RPMI8226 (cell line): ENCODE measurements around the gene TBC1D3B.
"Not testable (repeated sequence)": the region's sequence is repeated elsewhere in the genome, so short reads cannot be mapped to it uniquely, and the experiment has no call there.

Experiments used
- DNase-seq: peaks from one replicate; pipeline ENCODE4 v3.0.0-alpha.2; 2015

Gene TBC1D3B

GRCh38 chr17:36168836-36169235 lies 7.6 kb downstream of the TBC1D3B start:
- DNase-seq, result not testable (repeated sequence)

DNA sequence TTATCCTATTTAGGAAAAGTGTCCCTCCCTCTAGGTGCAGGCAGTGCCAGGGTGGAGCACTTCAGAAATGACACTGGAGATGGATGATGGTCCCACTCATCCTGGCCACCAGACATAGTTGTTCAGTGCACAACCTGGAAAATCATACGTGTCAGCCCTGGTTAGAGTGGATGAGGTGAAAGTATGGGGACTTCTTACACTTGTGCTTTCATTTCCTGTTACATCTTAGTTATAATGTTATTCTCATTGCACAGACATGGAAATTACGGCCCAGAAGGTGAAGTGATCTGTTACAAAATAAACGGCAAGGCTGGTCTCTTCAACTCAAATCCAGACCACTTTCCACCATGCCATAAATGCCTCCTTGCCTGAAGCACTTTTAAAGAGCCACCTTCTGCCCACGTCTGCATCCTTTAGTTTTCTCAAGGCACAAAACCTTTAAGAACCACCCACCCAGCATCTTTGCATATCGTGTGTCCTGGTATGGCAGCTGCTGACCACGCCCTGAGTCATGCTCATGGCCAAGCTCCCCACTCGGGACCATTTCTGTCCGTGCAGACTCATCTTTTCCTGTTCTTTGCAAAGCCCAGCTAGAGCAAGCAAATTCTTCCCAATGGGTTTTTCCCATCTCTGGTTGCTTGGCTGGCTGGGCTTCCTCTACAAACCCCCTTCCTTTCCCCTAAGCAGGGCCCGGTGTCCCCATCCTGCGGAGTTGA lies 22.4 kb downstream of the TBC1D3B start:
- no peak for DNase-seq

DNA sequence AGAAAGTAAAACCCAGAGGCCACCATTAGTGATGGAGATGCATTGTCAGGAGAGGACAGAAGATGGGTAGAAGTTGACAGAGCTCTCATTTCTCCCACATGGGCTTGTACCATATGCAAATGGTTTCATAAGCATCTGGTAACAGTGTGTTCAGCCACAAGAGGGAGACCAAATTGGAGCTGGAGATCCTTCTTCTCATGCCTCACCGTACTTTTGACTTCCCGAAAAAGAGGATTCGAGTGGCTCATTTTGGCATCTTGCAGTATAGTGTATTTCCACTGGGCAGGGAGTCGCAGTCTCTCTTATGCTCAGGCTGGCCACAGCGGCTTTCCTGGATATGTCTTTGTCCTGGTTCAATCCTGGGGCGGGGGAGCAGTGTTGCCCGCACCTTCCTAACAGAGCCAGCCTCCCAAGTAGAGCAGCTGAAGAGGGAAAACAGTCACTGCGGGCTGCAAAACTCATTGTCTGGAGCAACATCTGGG lies 23.8 kb downstream of the TBC1D3B start:
- no peak for DNase-seq

DNA sequence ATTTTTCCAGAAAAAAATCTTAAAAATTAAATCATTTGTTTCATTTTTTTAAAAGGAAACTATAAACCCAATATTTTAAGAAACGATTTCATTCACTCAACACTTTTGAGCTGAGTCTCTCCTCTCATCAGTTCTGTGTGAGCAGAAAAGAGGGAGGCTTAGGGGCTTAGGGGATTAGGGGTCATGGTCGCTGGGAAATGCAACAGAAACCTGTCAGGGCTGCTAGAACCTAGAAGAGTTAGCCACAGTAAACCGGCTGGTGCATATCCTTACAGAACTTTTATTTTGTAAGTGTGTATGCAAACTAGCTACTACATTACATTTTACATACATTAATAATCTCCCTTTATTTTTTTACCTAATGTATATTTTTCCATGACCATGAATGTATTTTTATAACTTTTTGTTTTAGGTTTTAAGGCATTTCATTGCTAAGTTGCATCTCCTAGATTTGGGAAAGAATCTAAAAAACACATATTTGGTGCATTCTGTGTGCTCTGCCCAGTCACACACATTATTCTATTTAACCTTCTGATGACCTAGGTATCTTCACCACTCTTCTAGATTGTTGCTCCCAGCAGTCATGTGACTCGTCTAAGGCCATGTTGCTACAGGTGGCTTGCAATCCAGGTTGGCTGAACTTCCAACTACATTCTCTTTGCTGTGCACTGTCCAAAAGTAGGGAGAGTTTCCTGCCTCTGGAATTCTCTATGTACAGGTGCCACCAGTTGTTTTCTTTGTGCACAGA lies 24.4 kb downstream of the TBC1D3B start:
- DNase-seq, result no peak

GRCh38 chr17:36149296-36149820 lies 27.1 kb downstream of the TBC1D3B start:
- no peak for DNase-seq

GRCh38 chr17:36148559-36149295 lies 27.7 kb downstream of the TBC1D3B start:
- DNase-seq, result peak; percentile 59

DNA sequence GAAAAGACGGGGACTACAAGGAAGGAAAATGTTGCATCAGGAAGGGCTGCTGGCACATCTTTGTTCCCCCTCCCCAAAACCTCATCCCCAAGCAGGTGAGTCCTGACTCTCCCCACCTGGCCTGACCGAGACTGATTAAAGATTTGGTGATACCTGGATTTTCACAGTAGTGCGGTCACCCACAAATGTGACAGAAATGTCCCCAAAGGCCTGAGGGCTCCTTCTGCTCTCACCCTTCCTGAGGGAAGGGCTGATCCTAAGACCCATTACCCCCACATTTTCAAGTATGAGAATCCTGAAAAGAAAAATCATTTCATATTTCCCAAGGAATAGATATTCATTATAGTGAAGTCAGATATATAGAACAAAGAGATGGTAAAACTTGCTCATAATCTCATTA lies 28.8 kb downstream of the TBC1D3B start:
- DNase-seq, result no peak

- no peak for DNase-seq
These were observed 31.3 kb downstream of the TBC1D3B start for GRCh38 chr17:36144981-36145729.

- DNase-seq, result no peak
These were observed 32.4 kb downstream of the TBC1D3B start for GRCh38 chr17:36144014-36144413.

GRCh38 chr17:36142806-36143205 lies 33.6 kb downstream of the TBC1D3B start:
- no peak for DNase-seq

DNA sequence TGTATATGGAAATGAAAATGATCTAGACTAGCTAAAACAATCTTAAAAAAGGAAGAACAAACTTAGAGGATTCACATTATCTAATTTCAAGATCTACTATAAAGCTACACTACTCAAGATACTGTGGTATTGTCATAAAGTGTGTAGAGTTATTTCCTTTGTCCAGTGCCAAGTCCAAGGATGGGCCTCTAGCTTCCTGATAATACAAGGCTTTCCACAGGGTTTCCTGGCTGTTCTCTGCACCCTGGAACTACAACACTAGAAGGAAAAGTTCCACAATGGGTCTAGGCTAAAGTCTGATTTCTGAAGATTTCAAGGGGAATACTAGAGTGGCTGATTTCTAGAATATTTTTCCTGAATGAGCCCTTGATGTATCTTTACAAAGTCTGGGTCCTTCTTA lies 34.2 kb downstream of the TBC1D3B start:
- DNase-seq, result no peak

DNA sequence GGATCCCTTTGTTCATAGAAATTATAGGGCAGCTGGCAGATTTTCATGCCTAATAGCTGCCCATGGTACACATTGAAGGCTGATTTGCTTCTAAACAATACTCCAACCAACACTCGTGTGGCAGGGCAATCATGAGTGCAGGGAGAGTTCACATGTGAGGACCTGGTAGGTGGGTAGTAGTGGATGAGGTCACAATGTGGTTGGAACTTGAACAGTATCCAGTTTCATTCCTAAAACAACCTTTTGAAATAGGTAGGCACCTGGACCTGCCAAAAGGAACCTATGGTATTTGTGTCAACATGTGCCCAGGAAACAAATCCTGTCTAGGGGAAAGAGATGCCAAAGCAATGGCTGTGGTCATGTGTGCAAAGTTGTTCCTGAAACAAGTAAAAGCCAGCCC lies 40.0 kb downstream of the TBC1D3B start:
- no peak for DNase-seq

- no peak for DNase-seq
These were observed 40.4 kb downstream of the TBC1D3B start for GRCh38 chr17:36136036-36136435.

GRCh38 chr17:36135465-36135864 lies 41.0 kb downstream of the TBC1D3B start:
- DNase-seq, result no peak

- DNase-seq, result peak; percentile 80
These were observed 42.7 kb downstream of the TBC1D3B start for GRCh38 chr17:36133602-36134236.

GRCh38 chr17:36132421-36132831 lies 44.0 kb downstream of the TBC1D3B start:
- DNase-seq, result no peak

GRCh38 chr17:36131931-36132330 lies 44.5 kb downstream of the TBC1D3B start:
- no peak for DNase-seq

GRCh38 chr17:36131421-36131820 lies 45.0 kb downstream of the TBC1D3B start:
- no peak for DNase-seq

DNA sequence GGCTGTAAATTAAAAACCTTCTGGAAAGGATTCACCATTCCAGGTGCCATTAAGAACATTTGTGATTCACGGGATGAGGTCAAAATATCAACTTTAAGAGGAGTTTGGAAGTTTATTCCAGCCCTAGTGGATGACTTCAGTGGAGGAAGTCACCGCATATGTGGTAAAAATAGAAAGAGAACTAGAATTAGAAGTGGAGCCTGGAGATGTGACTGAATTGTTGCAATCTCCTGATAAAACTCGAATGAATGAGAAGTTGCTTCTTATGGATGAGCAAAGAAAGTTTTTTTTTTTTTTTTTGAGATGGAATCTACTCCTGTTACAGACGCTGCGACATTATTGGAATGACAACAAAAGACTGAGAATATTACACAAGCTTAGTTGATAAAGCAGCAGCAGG lies 46.1 kb downstream of the TBC1D3B start:
- no peak for DNase-seq

DNA sequence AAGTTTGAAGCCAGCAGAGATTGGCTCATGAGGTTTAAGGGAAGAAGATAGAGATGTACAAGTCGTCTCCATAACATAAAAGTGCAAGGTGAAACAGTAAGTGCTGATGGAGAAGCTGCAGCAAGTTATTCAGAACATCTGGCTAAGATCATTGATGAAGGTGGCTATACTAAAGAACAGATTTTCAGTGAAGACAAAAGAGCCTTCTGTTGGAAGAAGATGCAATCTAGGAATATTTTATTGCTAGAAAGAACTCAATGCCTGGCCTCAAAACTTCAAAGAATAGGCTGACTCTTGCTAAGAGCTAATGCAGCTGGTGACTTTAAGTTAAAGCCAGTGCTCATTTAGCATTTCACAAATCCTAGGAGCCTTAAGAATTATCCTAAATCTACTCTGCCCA lies 46.8 kb downstream of the TBC1D3B start:
- no peak for DNase-seq

DNA sequence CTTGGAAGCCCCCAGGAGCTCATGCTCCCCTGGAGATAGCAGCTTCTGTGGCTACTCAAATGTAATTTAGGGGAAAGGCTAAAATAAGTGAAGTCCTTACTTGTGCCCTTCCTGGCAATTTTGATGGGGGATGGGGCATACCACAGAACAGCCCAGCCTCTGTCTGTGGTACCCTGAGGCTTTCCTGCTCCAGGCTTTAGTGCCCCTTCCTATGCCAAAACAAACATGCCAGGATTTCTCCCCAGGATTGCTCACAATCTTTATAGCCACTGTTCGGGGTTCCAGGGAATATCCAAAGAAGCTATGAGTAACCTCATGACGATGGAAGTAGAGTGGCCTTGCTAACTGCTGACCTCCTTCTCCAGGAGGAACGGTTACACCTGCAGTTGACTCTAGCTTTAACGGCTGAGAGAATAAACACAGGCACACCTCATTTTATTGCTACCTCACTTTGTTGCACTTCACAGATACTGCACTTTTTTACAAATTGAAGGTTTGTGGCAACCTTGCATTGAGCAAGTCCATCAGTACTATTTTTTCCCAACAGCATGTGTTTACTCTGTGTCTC lies 47.9 kb downstream of the TBC1D3B start:
- no peak for DNase-seq

DNA sequence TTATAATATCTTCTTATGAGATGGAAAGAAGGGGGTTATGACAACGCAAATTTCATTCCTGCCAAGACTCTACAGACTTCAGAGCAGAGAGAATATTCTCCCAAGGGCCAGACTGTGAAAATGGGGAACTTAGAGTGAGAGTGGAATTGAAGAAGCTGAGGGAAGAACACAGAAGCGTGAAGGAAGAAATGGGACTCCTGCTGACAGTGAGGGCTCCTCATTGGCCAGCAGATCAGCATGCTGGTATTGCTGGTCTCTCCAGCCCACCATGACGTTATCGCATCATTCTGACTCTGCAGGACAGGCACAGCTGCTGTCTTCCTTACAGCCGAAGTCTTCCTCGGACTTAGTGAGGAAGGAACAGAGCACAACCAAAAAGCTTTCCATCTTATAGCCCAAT lies 48.5 kb downstream of the TBC1D3B start:
- DNase-seq, result no peak
